Neural cell (in vitro differentiated cells): ENCODE measurements around the gene ZC3H8. TPM values are rescaled to one million over a fixed set of nuclear protein-coding genes. Genes with fewer than 3 reads are reported as not detected.

Experiments used
- H2AFZ ChIP-seq: fragments of 200-600, 300-800 bp; sonication (generic), shearing (Covaris generic); 2 replicates; pipeline ENCODE4 v1.6.0; 2014; ENCODE audit warnings: low read depth, mild to moderate bottlenecking, antibody characterized with exemption, low read length, moderate library complexity
- H3F3A ChIP-seq: fragments of 200-600 bp; shearing (Covaris generic); 2 replicates; pipeline ENCODE4 v1.6.1; 2016; ENCODE audit warnings: mild to moderate bottlenecking, moderate library complexity, mixed read lengths, antibody characterized with exemption, low read length; ENCODE audit not compliant: insufficient read depth, poor library complexity, severe bottlenecking
- H3K27ac ChIP-seq: fragments of 200-600, 300-800 bp; sonication (generic), shearing (Covaris generic); 2 replicates; pipeline ENCODE4 v1.5.1; 2014; ENCODE audit warnings: mild to moderate bottlenecking, low read length, moderate library complexity
- H3K27me3 ChIP-seq: fragments of 300-800, 200-600 bp; sonication (generic), shearing (Covaris generic); 2 replicates; pipeline ENCODE4 v1.6.0; 2014; ENCODE audit warnings: mild to moderate bottlenecking, low read depth, low read length, moderate library complexity; ENCODE audit not compliant: insufficient read depth
- H3K36me3 ChIP-seq: fragments of 300-800, 200-600 bp; sonication (generic), shearing (Covaris generic); 2 replicates; pipeline ENCODE4 v1.5.1; 2014; ENCODE audit warnings: mild to moderate bottlenecking, antibody characterized with exemption, low read length, moderate library complexity; ENCODE audit not compliant: insufficient read depth
- H3K4me2 ChIP-seq: fragments of 300-800, 200-600 bp; sonication (generic), shearing (Covaris generic); 2 replicates; pipeline ENCODE4 v1.6.0; 2014; ENCODE audit warnings: mild to moderate bottlenecking, low read length
- H3K4me3 ChIP-seq: fragments of 300-800, 200-600 bp; sonication (generic), shearing (Covaris generic); 2 replicates; pipeline ENCODE4 v1.5.1; 2014; ENCODE audit warnings: mild to moderate bottlenecking, low read length, moderate library complexity
- H3K79me2 ChIP-seq: fragments of 200-600 bp; shearing (Covaris generic); replicated peaks from 2 replicates; pipeline ENCODE4 v1.6.0; 2014; ENCODE audit warnings: mild to moderate bottlenecking, low read length, moderate library complexity; ENCODE audit not compliant: insufficient read depth
- H3K9ac ChIP-seq: fragments of 300-800, 200-600 bp; sonication (generic), shearing (Covaris generic); 2 replicates; pipeline ENCODE4 v1.6.1; 2016; ENCODE audit warnings: mild to moderate bottlenecking, low read length, mixed read lengths
- H3K9me2 ChIP-seq: fragments of 200-600 bp; shearing (Covaris generic); 2 replicates; pipeline ENCODE4 v1.6.1; 2016; ENCODE audit warnings: mild to moderate bottlenecking, low read length, mixed read lengths; ENCODE audit not compliant: insufficient read depth
- H3K9me3 ChIP-seq: fragments of 200-600, 300-800 bp; sonication (generic), shearing (Covaris generic); 2 replicates; pipeline ENCODE4 v1.6.1; 2016; ENCODE audit warnings: mild to moderate bottlenecking, mixed run types, low read length, moderate library complexity, mixed read lengths
- H4K20me1 ChIP-seq: fragments of 200-600 bp; shearing (Covaris generic); 2 replicates; pipeline ENCODE4 v1.6.1; 2016; ENCODE audit warnings: mild to moderate bottlenecking, mixed run types; ENCODE audit not compliant: insufficient read depth
- EP300 ChIP-seq: fragments of 450-650 bp; conservative IDR thresholded peaks from 2 replicates; pipeline ENCODE4 v1.6.1; 2014; ENCODE audit warnings: antibody characterized with exemption, mild to moderate bottlenecking, moderate library complexity; ENCODE audit not compliant: poor library complexity, severe bottlenecking
- EZH2 ChIP-seq: fragments of 200-600, 300-800 bp; shearing (Covaris generic), sonication (generic); IDR thresholded peaks from 2 replicates; pipeline ENCODE4 v1.6.1; 2014; ENCODE audit warnings: antibody characterized with exemption, low read length, borderline replicate concordance, mild to moderate bottlenecking; ENCODE audit not compliant: insufficient read depth, poor library complexity, severe bottlenecking
- MXI1 ChIP-seq: fragments of 450-650 bp; conservative IDR thresholded peaks from 2 replicates; pipeline ENCODE4 v1.6.1; 2014; ENCODE audit warnings: antibody characterized with exemption, mild to moderate bottlenecking; ENCODE audit not compliant: poor library complexity, severe bottlenecking
- POLR2AphosphoS5 ChIP-seq: IDR thresholded peaks from 2 replicates; pipeline ENCODE4 v1.6.1; 2012
- RAD21 ChIP-seq: fragments of 450-650 bp; conservative IDR thresholded peaks from 2 replicates; pipeline ENCODE4 v1.6.1; 2014; ENCODE audit warnings: antibody characterized with exemption, mild to moderate bottlenecking, moderate library complexity
- REST ChIP-seq: IDR thresholded peaks from 2 replicates; pipeline ENCODE4 v1.6.1; 2012; ENCODE audit warnings: borderline replicate concordance
- SMC3 ChIP-seq: fragments of 450-650 bp; conservative IDR thresholded peaks from 2 replicates; pipeline ENCODE4 v1.6.1; 2014; ENCODE audit warnings: antibody characterized with exemption, mild to moderate bottlenecking, moderate library complexity; ENCODE audit not compliant: poor library complexity
- TAF1 ChIP-seq: IDR thresholded peaks from 2 replicates; pipeline ENCODE4 v1.6.1; 2012; ENCODE audit warnings: low read depth
- polyA plus RNA-seq: library from polyadenylated mRNA; depleted of rRNA; stranded (reverse); fragments of >200 nt; gene quantifications from 2 replicates; pipeline ENCODE4 v1.2.3, GENCODE V29; 2014
- TF ChIP-seq, protein P1 (sequence below): fragments of 450-650 bp; IDR thresholded peaks from 2 replicates; pipeline ENCODE4 v1.5.1; 2014; ENCODE audit warnings: antibody characterized with exemption, mild to moderate bottlenecking, moderate library complexity; ENCODE audit not compliant: poor library complexity, severe bottlenecking

Gene ZC3H8
- polyA plus RNA-seq, 1 donor from 2014 or later: 26.5 TPM

- no peak overlapping the region for H2AFZ ChIP-seq
- H4K20me1 ChIP-seq: no peaks in the 10 kb centered on the region
- H3K9me3 ChIP-seq: no peaks in the 10 kb centered on the region
- no peak for TF ChIP-seq MXI1
- H3K9ac ChIP-seq: no peak overlapping the region
- H3K27ac ChIP-seq: no peak overlapping the region
- no peaks in the 10 kb centered on the region for H3F3A ChIP-seq
- H3K4me3 ChIP-seq: no peak overlapping the region
- no peak overlapping the region for H3K4me2 ChIP-seq
- no peaks in the 10 kb centered on the region for H3K36me3 ChIP-seq
- no peaks in the 10 kb centered on the region for H3K79me2 ChIP-seq
- H3K9me2 ChIP-seq: no peaks in the 10 kb centered on the region
- H3K27me3 ChIP-seq: no peaks in the 10 kb centered on the region
Measured at GRCh38 chr2:112268547-112268946, 13.7 kb upstream of the ZC3H8 start.

GRCh38 chr2:112262876-112263275, 8.0 kb upstream of the ZC3H8 start:
- TF ChIP-seq SMC3 (no peak), EZH2 (no peak), TAF1 (no peak)
- TF ChIP-seq, protein P1, sequence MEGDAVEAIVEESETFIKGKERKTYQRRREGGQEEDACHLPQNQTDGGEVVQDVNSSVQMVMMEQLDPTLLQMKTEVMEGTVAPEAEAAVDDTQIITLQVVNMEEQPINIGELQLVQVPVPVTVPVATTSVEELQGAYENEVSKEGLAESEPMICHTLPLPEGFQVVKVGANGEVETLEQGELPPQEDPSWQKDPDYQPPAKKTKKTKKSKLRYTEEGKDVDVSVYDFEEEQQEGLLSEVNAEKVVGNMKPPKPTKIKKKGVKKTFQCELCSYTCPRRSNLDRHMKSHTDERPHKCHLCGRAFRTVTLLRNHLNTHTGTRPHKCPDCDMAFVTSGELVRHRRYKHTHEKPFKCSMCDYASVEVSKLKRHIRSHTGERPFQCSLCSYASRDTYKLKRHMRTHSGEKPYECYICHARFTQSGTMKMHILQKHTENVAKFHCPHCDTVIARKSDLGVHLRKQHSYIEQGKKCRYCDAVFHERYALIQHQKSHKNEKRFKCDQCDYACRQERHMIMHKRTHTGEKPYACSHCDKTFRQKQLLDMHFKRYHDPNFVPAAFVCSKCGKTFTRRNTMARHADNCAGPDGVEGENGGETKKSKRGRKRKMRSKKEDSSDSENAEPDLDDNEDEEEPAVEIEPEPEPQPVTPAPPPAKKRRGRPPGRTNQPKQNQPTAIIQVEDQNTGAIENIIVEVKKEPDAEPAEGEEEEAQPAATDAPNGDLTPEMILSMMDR: no peak
- H3K9me3 ChIP-seq: no peaks in the 10 kb centered on the region

DNA sequence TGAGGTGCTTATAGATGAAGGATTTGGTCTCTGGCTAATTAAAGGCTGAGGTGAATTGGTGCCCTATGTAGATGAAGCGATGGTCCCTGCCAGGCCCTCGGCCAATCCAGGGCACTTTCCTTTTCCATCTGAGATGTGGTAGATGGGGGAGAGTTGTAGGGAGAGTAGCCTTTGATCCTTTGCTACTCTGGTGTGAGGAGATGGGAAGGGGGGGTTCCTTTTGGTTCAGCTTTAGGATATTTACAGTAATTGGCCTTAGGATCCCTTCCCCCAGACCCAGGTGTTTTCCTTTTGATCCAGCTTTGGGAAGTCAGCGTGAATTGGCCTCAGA, 5.4 kb upstream of the ZC3H8 start:
- Histone ChIP-seq H3K79me2 (no peaks in the 10 kb centered on the region), H3K9ac (no peak overlapping the region), H3K27me3 (no peaks in the 10 kb centered on the region), H3K9me2 (no peaks in the 10 kb centered on the region), H3K4me2 (no peak overlapping the region), H3K27ac (no peak overlapping the region), H3K9me3 (no peaks in the 10 kb centered on the region), H3K4me3 (no peak overlapping the region), H3F3A (no peaks in the 10 kb centered on the region), H4K20me1 (no peaks in the 10 kb centered on the region), H3K36me3 (no peaks in the 10 kb centered on the region), H2AFZ (no peak overlapping the region)
- no peak for TF ChIP-seq EZH2
- TF ChIP-seq SMC3: no peak
- TF ChIP-seq REST: no peak
- no peak for TF ChIP-seq RAD21
- TF ChIP-seq, protein P1: no peak
- TF ChIP-seq EP300: no peak
- TF ChIP-seq POLR2AphosphoS5: no peak
- TF ChIP-seq MXI1: no peak
- no peak for TF ChIP-seq TAF1

More at GRCh38 chr2:112262876-112263275, 8.0 kb upstream of the ZC3H8 start:
- H3K9me2 ChIP-seq: no peaks in the 10 kb centered on the region
- no peaks in the 10 kb centered on the region for H3F3A ChIP-seq
- no peaks in the 10 kb centered on the region for H3K27me3 ChIP-seq
- no peak overlapping the region for H3K4me3 ChIP-seq
- H4K20me1 ChIP-seq: no peaks in the 10 kb centered on the region
- no peak overlapping the region for H3K9ac ChIP-seq
- no peak overlapping the region for H3K27ac ChIP-seq
- H3K79me2 ChIP-seq: no peaks in the 10 kb centered on the region
- H3K36me3 ChIP-seq: no peaks in the 10 kb centered on the region
- no peak overlapping the region for H3K4me2 ChIP-seq
- no peak overlapping the region for H2AFZ ChIP-seq
